Ovary (tissue), 3 donors: Measurements from ENCODE around the gene CFC1B.
"Not testable (repeated sequence)": the region's sequence is repeated elsewhere in the genome, so short reads cannot be mapped to it uniquely, and the experiment has no call there.

Source experiments
- CTCF ChIP-seq, 3 donors: fragments of 450-650 bp in 2 of 3; fragments of 200-600 bp in 1 of 3; IDR thresholded peaks; one replicate each; pipeline versions ENCODE4 v1.5.1 to v1.8.0; 2016 to 2022; ENCODE audit warnings: antibody characterized with exemption in 3 of 3, mild to moderate bottlenecking in 1 of 3
- POLR2A ChIP-seq: fragments of 450-650 bp; IDR thresholded peaks from one replicate; pipeline ENCODE4 v1.6.1; 2017; ENCODE audit warnings: antibody characterized with exemption, mild to moderate bottlenecking, moderate library complexity
- donor health status: DM: no; HTN: no; CAD: no.

DNA sequence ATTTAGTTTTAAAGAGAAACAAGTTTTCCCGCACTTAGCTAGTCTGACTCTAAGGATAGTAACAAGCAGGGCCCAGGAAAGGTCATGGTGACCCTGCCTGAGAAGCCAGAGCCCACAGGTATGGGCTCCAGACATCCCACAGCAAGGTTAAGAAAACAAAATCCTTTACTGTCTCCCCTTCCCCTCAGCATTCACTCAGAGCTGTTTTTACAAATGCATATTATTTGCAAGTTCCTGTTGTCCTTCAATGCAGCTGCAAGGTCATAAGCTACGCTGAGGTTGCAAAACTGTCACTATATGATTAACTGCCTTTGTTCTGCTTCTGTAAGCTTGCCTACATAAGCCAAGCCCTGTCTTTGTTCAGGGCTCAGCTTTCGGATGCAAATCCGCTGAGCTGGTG, 29.9 kb upstream of the CFC1B start:
- TF ChIP-seq CTCF (IDR thresholded peaks at IDR 0.05); POLR2A: not testable (repeated sequence)
